Caco-2 (cell line): ENCODE measurements around the gene DCAF7. TPM values are rescaled to one million over a fixed set of nuclear protein-coding genes. Genes with fewer than 3 reads are reported as not detected.
A peak's percentile ranks its signal among the peaks of the same experiment; 100 is the strongest.

Source experiments
- Bru-seq: library from RNA; stranded (reverse); fragments of 400-500 nt; gene quantifications from one replicate; lab custom pipeline; 2021; lab: Mats Ljungman, UMichigan
- BruChase-seq, 2 experiments: library from RNA; stranded (reverse); fragments of 400-500 nt; gene quantifications; one replicate each; lab custom pipeline; 2021; lab: Mats Ljungman, UMichigan
- BruUV-seq: library from RNA; stranded (reverse); fragments of 400-500 nt; replicated peaks from 2 replicates; lab custom pipeline; 2021; lab: Mats Ljungman, UMichigan
- CTCF ChIA-PET: fragments of 300-600 bp; sonication (Branson Sonifier 250); formaldehyde crosslinking; loops from one replicate; lab custom pipeline; 2022; ENCODE audit warnings: antibody characterized with exemption; lab: Charles Lee
- POLR2A ChIA-PET: fragments of 300-600 bp; sonication (Branson Sonifier 250); formaldehyde crosslinking; loops from one replicate; lab custom pipeline; 2022; ENCODE audit warnings: antibody characterized with exemption; lab: Charles Lee
- DNase-seq, 2 experiments: peaks; one replicate each; pipeline versions ENCODE4 v3.0.0 to v3.0.0-alpha.2; 2020 to 2022
- H3K27me3 ChIP-seq: replicated peaks from 2 replicates; pipeline ENCODE4 v1.6.0; 2011; ENCODE audit warnings: low read length; ENCODE audit not compliant: control insufficient read depth, insufficient read depth
- H3K36me3 ChIP-seq: 2 replicates; pipeline ENCODE4 v1.5.1; 2011; ENCODE audit warnings: low read length; ENCODE audit not compliant: control insufficient read depth, insufficient read depth
- H3K4me1 ChIP-seq: fragments of 250-450 bp; sonication (Bioruptor Pico); 2 replicates; pipeline ENCODE4 v1.5.1; 2020; ENCODE audit warnings: mild to moderate bottlenecking
- H3K4me3 ChIP-seq: 2 replicates; pipeline ENCODE4 v1.5.1; 2011; ENCODE audit warnings: low read depth, mild to moderate bottlenecking, control low read depth, low read length
- H3K9me3 ChIP-seq: fragments of 250-450 bp; sonication (Bioruptor Pico); 2 replicates; pipeline ENCODE4 v1.5.1; 2020; ENCODE audit warnings: mild to moderate bottlenecking, moderate library complexity
- H3K27ac Mint-ChIP-seq: one replicate; pipeline ENCODE4 v1.8.0; 2022; ENCODE audit warnings: mixed read lengths; ENCODE audit not compliant: unreplicated experiment
- H3K27me3 Mint-ChIP-seq: one replicate; pipeline ENCODE4 v1.8.0; 2022; ENCODE audit warnings: mixed read lengths; ENCODE audit not compliant: insufficient read depth, unreplicated experiment
- H3K36me3 Mint-ChIP-seq: one replicate; pipeline ENCODE4 v1.8.0; 2022; ENCODE audit warnings: mild to moderate bottlenecking, mixed read lengths; ENCODE audit not compliant: insufficient read depth, unreplicated experiment
- H3K4me1 Mint-ChIP-seq: one replicate; pipeline ENCODE4 v1.8.0; 2022; ENCODE audit warnings: low read depth, mixed read lengths; ENCODE audit not compliant: unreplicated experiment
- H3K4me3 Mint-ChIP-seq: one replicate; pipeline ENCODE4 v1.8.0; 2022; ENCODE audit warnings: mild to moderate bottlenecking, moderate library complexity, mixed read lengths; ENCODE audit not compliant: unreplicated experiment
- H3K9me3 Mint-ChIP-seq: one replicate; pipeline ENCODE4 v1.8.0; 2022; ENCODE audit warnings: mixed read lengths; ENCODE audit not compliant: unreplicated experiment
- CTCF ChIP-seq, 2 experiments: fragments of 200-600 bp in 1 of 2; IDR thresholded peaks; 1 replicate in 1 of 2; 2 replicates in 1 of 2; pipeline versions ENCODE4 v1.5.1 to v1.8.0; 2011 to 2022; ENCODE audit warnings: antibody characterized with exemption in 1 of 2, control low read depth in 1 of 2, inconsistent platforms in 1 of 2, low read depth in 1 of 2, low read length in 1 of 2, mild to moderate bottlenecking in 1 of 2, moderate library complexity in 1 of 2; ENCODE audit not compliant: insufficient read depth in 1 of 2, severe bottlenecking in 1 of 2, unreplicated experiment in 1 of 2
- intact Hi-C: fragments of 100-400 bp; cut with micrococcal nuclease; formaldehyde crosslinking; loops from one replicate; pipeline ENCODE4 v1.10.0; 2022; ENCODE audit not compliant: unreplicated experiment
- long read RNA-seq: library from polyadenylated mRNA; stranded (forward); transcript quantifications from one replicate; pipeline ENCODE4 v2.0.0, GENCODE V29; 2022
- total RNA-seq: library from RNA; stranded (reverse); gene quantifications from 2 replicates; pipeline ENCODE4 v1.2.3, GENCODE V29; 2022

The DCAF7 gene
- 91.2 and 94.5 TPM in 2 replicates for total RNA-seq
- Bru-seq, nascent RNA = percentile 82 among the genes with signal in this experiment
- percentile 89 among the genes with signal in this experiment for BruChase-seq, experiment 1, labeled RNA remaining after a 2-hour chase
- BruChase-seq, experiment 2, labeled RNA remaining after a 6-hour chase = percentile 94 among the genes with signal in this experiment
- long read RNA-seq, full-length matches to known transcripts = 25 of 81 reads
- long read RNA-seq, partial matches to known transcripts = 3 of 81 reads
- long read RNA-seq, other reads (novel, unspliced or antisense) = 53 of 81 reads

GRCh38 chr17:63549946-63550816, at the start of gene DCAF7:
Gene DCAF7, plus strand, starts transcription at chr17:63550477. Its CDS starts 201 bp downstream, at chr17:63550678.
- TF ChIP-seq CTCF (IDR thresholded peaks at IDR 0.05; ENCODE audit: insufficient read depth in 1 of 2, low read depth in 1 of 2, low read length in 1 of 2, severe bottlenecking in 1 of 2, unreplicated experiment in 1 of 2) = no peak
- H3K36me3 Mint-ChIP-seq = peaks cover 13% of the 10 kb centered on the region
- POLR2A ChIA-PET = interaction anchor here (0.6 to 1.6 kb wide), 3 partner anchors 72 to 223 kb away, joined by 4 to 11 read pairs (median 7); partner anchors contain the start of genes CCDC47, DDX42 and MAP3K3
- no TSS peak for BruUV-seq
- intact Hi-C loops = loop anchor here (1.0 kb wide), 3 partner anchors 28 to 104 kb away; partner anchors contain the start of genes CYB561 and MAP3K3
- no peaks in the 10 kb centered on the region for H3K9me3 Mint-ChIP-seq
- H3K27me3 ChIP-seq = no peaks in the 10 kb centered on the region
- no peaks in the 10 kb centered on the region for H3K36me3 ChIP-seq
- H3K9me3 ChIP-seq = no peaks in the 10 kb centered on the region
- CTCF ChIA-PET = interaction anchor here (0.6 to 1.8 kb wide), 4 partner anchors 22 to 125 kb away, joined by 4 to 8 read pairs (median 6); no protein-coding TSS in a partner anchor
- H3K4me1 ChIP-seq = no peaks in the 10 kb centered on the region
- H3K4me3 Mint-ChIP-seq = peak within 1 kb of the TSS; percentile 98
- peak; percentile 99 to 100 for DNase-seq
- no peaks in the 10 kb centered on the region for H3K27me3 Mint-ChIP-seq
- H3K4me3 ChIP-seq = peak within 1 kb of the TSS; percentile 88
- H3K27ac Mint-ChIP-seq = peak within 1 kb of the TSS; percentile 96
- peaks cover 4% of the 10 kb centered on the region for H3K4me1 Mint-ChIP-seq

GRCh38 chr17:63500543-63501390, 49.5 kb upstream of the DCAF7 start:
- Histone ChIP-seq H3K4me1 (no peaks in the 10 kb centered on the region), H3K9me3 (peaks cover 5% of the 10 kb centered on the region; the same call in 1 of the 2 replicates), H3K27me3 (no peaks in the 10 kb centered on the region), H3K4me3 (no peak overlapping the region), H3K36me3 (no peaks in the 10 kb centered on the region)
- ChIA-PET CTCF (interaction anchor here (1.2 kb wide), 1 partner anchor 22 kb away, joined by 5 read pairs; no protein-coding TSS in a partner anchor), POLR2A (no interaction called here)
- peaks cover 8% of the 10 kb centered on the region for H3K9me3 Mint-ChIP-seq
- H3K27me3 Mint-ChIP-seq = peaks cover 21% of the 10 kb centered on the region
- no peak overlapping the region for H3K27ac Mint-ChIP-seq
- no peak for DNase-seq
- no peaks in the 10 kb centered on the region for H3K36me3 Mint-ChIP-seq
- no peak overlapping the region for H3K4me3 Mint-ChIP-seq
- intact Hi-C loops = no loop called here
- TF ChIP-seq CTCF (IDR thresholded peaks at IDR 0.05; ENCODE audit: insufficient read depth in 1 of 2, low read depth in 1 of 2, low read length in 1 of 2, severe bottlenecking in 1 of 2, unreplicated experiment in 1 of 2) = no peak
- no peaks in the 10 kb centered on the region for H3K4me1 Mint-ChIP-seq
- BruUV-seq = no TSS peak
